Breast epithelium (tissue), 3 donors: ENCODE data around the gene REXO2.

Experiments used
- CTCF ChIP-seq, 3 donors: fragments of 450-650 bp; IDR thresholded peaks; one replicate each; pipeline ENCODE4 v1.5.1; 2016 to 2017; ENCODE audit warnings: antibody characterized with exemption in 3 of 3, mild to moderate bottlenecking in 3 of 3, moderate library complexity in 3 of 3
- POLR2AphosphoS5 ChIP-seq, 3 donors: sonication (generic); formaldehyde crosslinking; IDR thresholded peaks; one replicate each; pipeline ENCODE4 v1.6.1; 2017; ENCODE audit warnings: antibody characterized with exemption in 3 of 3

- TF ChIP-seq CTCF (IDR thresholded peaks at IDR 0.05): no peak
- no peak for TF ChIP-seq POLR2AphosphoS5 (IDR thresholded peaks at IDR 0.05)
Observed at GRCh38 chr11:114398303-114398920, 40.9 kb upstream of the REXO2 start.
